Measurements from ENCODE around the gene ASIC2.

The ASIC2 gene

DNA sequence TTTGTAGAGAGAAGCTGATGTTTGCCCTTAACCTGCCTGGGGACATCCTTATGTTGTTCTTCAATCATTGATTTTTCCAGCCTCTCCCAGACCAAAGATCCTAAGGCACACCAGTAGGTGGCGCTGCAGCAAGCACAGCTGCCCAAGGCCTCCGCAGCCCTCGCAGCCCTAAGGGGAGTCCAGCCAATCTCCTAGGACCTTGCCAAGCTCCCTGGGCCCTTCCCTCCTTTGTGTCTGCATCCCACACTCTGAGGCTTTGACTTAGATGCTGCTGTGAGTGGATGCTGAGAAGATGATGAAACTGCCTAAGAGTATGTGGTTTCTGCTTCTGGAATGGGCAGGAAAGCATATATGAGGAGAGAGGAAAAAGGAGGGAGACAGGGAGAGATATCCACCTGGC lies 254.4 kb downstream of the ASIC2 start:
- TF ChIP-seq CTCF (tag by site-specific recombination; IDR thresholded peaks at IDR 0.05) (peak; percentile 51), ZNF626 (tag by site-specific recombination; IDR thresholded peaks at IDR 0.05) (no peak), ZNF654 (tag by site-specific recombination; IDR thresholded peaks at IDR 0.05; ENCODE audit: low read depth) (peak; percentile 59)
- TF ChIP-seq, protein P1, sequence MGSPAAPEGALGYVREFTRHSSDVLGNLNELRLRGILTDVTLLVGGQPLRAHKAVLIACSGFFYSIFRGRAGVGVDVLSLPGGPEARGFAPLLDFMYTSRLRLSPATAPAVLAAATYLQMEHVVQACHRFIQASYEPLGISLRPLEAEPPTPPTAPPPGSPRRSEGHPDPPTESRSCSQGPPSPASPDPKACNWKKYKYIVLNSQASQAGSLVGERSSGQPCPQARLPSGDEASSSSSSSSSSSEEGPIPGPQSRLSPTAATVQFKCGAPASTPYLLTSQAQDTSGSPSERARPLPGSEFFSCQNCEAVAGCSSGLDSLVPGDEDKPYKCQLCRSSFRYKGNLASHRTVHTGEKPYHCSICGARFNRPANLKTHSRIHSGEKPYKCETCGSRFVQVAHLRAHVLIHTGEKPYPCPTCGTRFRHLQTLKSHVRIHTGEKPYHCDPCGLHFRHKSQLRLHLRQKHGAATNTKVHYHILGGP (tag by site-specific recombination; IDR thresholded peaks at IDR 0.05) = no peak
- ChIA-PET CTCF (interaction anchor here (0.6 to 2.5 kb wide), 31 partner anchors 8 to 734 kb away, joined by 3 to 34 read pairs (median 3); no protein-coding TSS in a partner anchor), POLR2A (no interaction called here)
- no peaks in the 10 kb centered on the region for H3K36me3 ChIP-seq (ENCODE audit: control insufficient read depth in 2 of 2, insufficient read depth in 1 of 2, low read length in 2 of 2)
- H3K27ac ChIP-seq (ENCODE audit: extremely low read depth, low read depth, low read length) = no peak overlapping the region
- no peaks in the 10 kb centered on the region for H3K4me1 ChIP-seq (ENCODE audit: control insufficient read depth, insufficient read depth, low read length)
- no peaks in the 10 kb centered on the region; the same call in 1 of the 2 replicates for H3K9me3 ChIP-seq (ENCODE audit: control insufficient read depth, insufficient read depth, low read depth, low read length)
- no peak overlapping the region for H3K4me3 ChIP-seq (ENCODE audit: low read depth, low read length)

DNA sequence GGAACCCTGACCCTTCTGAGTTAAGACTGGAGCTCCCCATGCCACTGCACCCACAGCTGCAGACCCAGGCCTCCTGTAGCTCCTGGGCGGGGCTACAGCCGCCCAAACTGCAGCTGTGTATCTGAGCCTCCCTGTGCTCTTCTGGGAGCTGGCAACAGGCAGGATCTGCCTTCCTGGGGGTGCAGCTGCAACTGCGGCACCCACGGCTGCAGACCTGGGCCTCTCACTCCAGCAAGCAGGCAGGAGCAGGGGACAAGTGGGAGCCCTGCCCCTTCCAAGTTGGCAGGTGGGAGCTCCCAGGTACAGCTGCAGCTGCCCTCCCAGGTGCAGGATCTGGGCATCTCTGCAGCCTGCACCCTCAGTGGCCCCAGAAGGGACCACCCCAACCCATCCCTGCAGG lies 259.9 kb downstream of the ASIC2 start:
- ChIA-PET POLR2A (no interaction called here), CTCF (interaction anchor here (0.6 kb wide), 1 partner anchor 470 kb away, joined by 3 read pairs; no protein-coding TSS in a partner anchor)
- H3K27ac ChIP-seq (ENCODE audit: extremely low read depth, low read depth, low read length) = no peak overlapping the region

More for the DNA sequence above, 259.9 kb downstream of the ASIC2 start:
- TF ChIP-seq, protein P2, sequence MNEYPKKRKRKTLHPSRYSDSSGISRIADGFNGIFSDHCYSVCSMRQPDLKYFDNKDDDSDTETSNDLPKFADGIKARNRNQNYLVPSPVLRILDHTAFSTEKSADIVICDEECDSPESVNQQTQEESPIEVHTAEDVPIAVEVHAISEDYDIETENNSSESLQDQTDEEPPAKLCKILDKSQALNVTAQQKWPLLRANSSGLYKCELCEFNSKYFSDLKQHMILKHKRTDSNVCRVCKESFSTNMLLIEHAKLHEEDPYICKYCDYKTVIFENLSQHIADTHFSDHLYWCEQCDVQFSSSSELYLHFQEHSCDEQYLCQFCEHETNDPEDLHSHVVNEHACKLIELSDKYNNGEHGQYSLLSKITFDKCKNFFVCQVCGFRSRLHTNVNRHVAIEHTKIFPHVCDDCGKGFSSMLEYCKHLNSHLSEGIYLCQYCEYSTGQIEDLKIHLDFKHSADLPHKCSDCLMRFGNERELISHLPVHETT (tag by site-specific recombination; IDR thresholded peaks at IDR 0.05) = no peak
- TF ChIP-seq, protein P3, sequence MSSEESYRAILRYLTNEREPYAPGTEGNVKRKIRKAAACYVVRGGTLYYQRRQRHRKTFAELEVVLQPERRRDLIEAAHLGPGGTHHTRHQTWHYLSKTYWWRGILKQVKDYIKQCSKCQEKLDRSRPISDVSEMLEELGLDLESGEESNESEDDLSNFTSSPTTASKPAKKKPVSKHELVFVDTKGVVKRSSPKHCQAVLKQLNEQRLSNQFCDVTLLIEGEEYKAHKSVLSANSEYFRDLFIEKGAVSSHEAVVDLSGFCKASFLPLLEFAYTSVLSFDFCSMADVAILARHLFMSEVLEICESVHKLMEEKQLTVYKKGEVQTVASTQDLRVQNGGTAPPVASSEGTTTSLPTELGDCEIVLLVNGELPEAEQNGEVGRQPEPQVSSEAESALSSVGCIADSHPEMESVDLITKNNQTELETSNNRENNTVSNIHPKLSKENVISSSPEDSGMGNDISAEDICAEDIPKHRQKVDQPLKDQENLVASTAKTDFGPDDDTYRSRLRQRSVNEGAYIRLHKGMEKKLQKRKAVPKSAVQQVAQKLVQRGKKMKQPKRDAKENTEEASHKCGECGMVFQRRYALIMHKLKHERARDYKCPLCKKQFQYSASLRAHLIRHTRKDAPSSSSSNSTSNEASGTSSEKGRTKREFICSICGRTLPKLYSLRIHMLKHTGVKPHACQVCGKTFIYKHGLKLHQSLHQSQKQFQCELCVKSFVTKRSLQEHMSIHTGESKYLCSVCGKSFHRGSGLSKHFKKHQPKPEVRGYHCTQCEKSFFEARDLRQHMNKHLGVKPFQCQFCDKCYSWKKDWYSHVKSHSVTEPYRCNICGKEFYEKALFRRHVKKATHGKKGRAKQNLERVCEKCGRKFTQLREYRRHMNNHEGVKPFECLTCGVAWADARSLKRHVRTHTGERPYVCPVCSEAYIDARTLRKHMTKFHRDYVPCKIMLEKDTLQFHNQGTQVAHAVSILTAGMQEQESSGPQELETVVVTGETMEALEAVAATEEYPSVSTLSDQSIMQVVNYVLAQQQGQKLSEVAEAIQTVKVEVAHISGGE (tag by site-specific recombination; conservative IDR thresholded peaks at IDR 0.05; ENCODE audit: low read depth) = no peak
- no peak for TF ChIP-seq ZNF404 (tag by site-specific recombination; IDR thresholded peaks at IDR 0.05)
- no peak for TF ChIP-seq GLIS2 (tag by site-specific recombination; IDR thresholded peaks at IDR 0.05)
- TF ChIP-seq, protein P4, sequence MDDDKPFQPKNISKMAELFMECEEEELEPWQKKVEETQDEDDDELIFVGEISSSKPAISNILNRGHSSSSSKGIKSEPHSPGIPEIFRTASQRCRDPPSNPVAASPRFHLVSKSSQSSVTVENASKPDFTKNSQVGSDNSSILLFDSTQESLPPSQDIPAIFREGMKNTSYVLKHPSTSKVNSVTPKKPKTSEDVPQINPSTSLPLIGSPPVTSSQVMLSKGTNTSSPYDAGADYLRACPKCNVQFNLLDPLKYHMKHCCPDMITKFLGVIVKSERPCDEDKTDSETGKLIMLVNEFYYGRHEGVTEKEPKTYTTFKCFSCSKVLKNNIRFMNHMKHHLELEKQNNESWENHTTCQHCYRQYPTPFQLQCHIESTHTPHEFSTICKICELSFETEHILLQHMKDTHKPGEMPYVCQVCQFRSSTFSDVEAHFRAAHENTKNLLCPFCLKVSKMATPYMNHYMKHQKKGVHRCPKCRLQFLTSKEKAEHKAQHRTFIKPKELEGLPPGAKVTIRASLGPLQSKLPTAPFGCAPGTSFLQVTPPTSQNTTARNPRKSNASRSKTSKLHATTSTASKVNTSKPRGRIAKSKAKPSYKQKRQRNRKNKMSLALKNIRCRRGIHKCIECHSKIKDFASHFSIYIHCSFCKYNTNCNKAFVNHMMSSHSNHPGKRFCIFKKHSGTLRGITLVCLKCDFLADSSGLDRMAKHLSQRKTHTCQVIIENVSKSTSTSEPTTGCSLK (tag by site-specific recombination; IDR thresholded peaks at IDR 0.05) = no peak
- TF ChIP-seq CTCF (tag by site-specific recombination; IDR thresholded peaks at IDR 0.05) = no peak
- no peak for TF ChIP-seq ZNF175 (tag by site-specific recombination; IDR thresholded peaks at IDR 0.05)
- H3K9me3 ChIP-seq (ENCODE audit: control insufficient read depth, insufficient read depth, low read depth, low read length) = no peaks in the 10 kb centered on the region; the same call in 1 of the 2 replicates
- H3K36me3 ChIP-seq (ENCODE audit: control insufficient read depth in 2 of 2, insufficient read depth in 1 of 2, low read length in 2 of 2) = no peaks in the 10 kb centered on the region
- no peak overlapping the region for H3K4me3 ChIP-seq (ENCODE audit: low read depth, low read length)
- H3K4me1 ChIP-seq (ENCODE audit: control insufficient read depth, insufficient read depth, low read length) = no peaks in the 10 kb centered on the region
